NOMO-1 treated with DMSO at 0.1 percent for 48 hours (cell line): ENCODE data around the gene NBEAL2.

Experiments
- DNase-seq: peaks from one replicate; lab custom pipeline; 2025; ENCODE audit not compliant: unreplicated experiment; lab: John Stamatoyannopoulos, UW

NBEAL2 gene

GRCh38 chr3:47041114-47041513 is 61.6 kb downstream of the NBEAL2 start:
- DNase-seq, result no peak

GRCh38 chr3:47042231-47042791 is 62.8 kb downstream of the NBEAL2 start:
- no peak for DNase-seq

- no peak for DNase-seq
These were observed 67.6 kb downstream of the NBEAL2 start for GRCh38 chr3:47047069-47047468.

DNA sequence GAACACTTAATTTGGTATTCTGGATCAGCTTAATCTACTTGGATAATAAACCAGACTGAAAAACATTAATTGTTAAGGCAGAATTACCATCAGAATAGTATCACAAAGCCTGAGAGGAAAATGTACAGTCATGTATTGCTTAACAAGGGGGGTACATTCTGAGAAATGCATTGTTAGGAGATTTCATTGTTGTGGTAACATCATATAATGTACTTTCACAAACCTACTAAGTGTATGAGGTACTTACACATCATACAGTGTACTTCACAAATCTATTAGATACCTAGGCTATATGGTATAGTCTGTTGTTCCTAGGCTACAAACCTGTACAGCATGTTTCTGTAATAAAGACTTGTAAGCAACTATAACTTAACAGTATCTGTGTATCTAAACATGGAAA is 68.2 kb downstream of the NBEAL2 start:
- no peak for DNase-seq

- DNase-seq, result no peak
These were observed 74.9 kb downstream of the NBEAL2 start for GRCh38 chr3:47054412-47054811.

- no peak for DNase-seq
These were observed 77.2 kb downstream of the NBEAL2 start for GRCh38 chr3:47056705-47057104.

- DNase-seq, result no peak
These were observed 77.8 kb downstream of the NBEAL2 start for GRCh38 chr3:47057212-47057671.
